Mesenteric fat pad (tissue), 1 donor: ENCODE measurements around the gene RBBP8NL. TPM values are rescaled to one million over a fixed set of nuclear protein-coding genes. Genes with fewer than 3 reads are reported as not detected.

Source experiments
- DNase-seq: peaks from one replicate; pipeline ENCODE4 v3.0.0-alpha.2; 2020; ENCODE audit warnings: low spot score
- total RNA-seq: library from RNA; stranded (reverse); fragmentation: NEBNext Ultra II Directional; extraction: Animal tissue kit (Norgen Biotek cat#: 25700); gene quantifications from one replicate; pipeline ENCODE4 v1.2.1, GENCODE V29; 2021
- donor health status: DM: yes; HTN: yes; CAD: no.

The RBBP8NL gene
- total RNA-seq, 1 donor from 2014 or later, result not detected

DNA sequence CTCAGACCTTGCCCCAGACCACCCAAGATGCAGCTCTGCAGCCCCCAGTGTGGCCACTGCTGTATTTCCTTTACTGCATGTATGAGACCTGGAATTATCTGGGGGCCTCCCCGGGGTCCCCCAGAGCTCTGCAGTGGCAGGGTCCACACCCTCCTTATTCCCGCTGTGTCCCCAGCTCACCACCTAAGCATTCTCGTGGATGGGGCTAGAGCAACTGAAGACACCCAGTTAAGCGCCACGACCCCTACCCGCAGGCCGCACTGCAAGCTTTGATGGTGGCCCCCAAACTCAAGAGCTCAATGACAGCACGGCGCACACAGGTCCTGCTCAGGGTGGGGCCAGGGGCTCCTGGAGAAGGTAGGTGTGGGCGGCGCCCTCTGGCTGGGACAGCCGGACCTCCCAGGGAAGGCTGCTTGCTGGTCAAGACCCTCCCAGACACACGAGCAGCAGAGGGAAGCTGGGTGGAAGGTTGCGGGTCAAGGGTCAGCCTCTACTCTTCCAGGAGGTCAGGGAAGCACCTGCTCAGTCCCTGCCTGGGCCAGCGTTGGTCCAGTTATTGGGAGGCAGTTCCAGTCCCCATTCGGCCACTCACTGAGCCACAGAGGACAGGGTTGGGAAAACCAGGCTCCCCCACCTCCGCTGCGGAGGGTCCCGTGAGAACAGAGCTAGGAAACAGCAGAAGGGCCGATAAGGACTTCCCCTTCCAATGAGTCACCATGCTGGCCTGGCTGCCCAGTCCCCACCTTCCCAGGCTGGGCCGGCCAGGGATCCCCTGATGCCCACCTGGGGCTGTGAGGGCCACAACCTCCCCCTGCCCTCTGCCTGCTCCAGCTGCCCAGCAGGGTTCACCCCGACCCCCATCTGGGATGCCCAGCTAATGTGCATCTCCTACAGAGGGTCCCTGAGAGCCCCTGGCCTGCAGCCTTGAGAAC is 63.2 kb downstream of the RBBP8NL start:
- DNase-seq, result no peak

DNA sequence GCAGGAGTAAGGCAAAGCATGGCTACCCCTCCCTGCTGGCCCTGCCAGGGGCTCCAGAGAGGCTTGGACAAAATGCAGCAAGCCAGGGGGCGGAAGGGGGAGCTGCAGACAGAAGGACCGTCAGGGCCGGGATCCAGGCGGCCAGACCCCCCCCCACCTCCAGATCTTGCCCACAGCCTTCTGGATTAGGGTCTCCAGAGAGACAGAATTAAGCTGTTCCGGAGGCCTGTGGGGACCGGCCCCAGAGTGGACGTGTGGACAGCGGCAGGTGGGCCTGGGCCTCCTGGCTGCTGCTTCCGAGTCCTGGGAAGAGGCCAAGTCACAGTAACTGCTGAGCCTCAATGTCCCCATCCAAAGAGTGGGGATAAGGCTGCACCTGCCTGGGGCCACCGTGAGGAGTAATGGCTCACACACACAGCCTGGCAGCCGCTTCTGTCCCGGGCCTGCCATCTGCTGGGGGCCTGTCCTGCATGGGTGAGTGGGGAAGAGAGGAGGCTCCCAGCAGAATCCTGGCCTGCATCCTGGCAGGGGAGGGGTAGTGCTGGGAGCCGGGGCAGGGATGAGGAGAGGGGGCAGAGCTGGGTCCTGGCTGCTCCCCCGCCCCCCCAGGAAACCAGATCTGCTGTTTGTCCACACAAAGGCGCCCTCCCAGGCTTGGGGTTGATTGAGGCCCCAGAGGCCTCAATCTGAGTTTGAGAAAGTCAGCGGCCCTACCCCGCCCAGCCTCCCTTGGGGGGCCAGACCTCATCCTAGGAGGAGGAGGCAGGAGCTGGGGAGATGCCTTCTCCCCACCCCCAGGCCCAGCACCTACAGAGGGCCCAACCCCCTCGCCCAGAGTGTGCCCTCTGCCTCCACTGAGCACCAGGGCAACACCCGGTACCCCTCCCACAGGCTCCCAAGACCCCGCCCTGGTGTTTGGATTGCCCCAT is 64.1 kb downstream of the RBBP8NL start:
- no peak for DNase-seq

DNA sequence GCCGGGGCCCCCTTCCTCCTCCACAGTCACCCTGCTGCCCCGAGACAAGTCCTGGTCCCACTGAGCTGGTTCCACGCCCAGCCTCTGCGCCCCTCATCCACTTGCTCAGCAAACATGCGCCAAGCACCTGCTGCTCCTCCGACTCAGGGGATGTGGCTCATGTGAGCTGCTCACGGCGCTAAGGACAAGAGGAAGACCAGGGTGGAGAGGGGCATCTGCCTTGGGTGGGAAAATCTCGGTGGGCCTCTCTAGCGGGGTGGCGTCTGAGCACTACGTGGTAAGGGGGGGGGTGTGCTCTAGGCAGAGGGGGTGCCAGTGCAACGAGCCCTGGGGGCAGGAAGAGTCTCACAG is 64.8 kb downstream of the RBBP8NL start:
- no peak for DNase-seq

DNA sequence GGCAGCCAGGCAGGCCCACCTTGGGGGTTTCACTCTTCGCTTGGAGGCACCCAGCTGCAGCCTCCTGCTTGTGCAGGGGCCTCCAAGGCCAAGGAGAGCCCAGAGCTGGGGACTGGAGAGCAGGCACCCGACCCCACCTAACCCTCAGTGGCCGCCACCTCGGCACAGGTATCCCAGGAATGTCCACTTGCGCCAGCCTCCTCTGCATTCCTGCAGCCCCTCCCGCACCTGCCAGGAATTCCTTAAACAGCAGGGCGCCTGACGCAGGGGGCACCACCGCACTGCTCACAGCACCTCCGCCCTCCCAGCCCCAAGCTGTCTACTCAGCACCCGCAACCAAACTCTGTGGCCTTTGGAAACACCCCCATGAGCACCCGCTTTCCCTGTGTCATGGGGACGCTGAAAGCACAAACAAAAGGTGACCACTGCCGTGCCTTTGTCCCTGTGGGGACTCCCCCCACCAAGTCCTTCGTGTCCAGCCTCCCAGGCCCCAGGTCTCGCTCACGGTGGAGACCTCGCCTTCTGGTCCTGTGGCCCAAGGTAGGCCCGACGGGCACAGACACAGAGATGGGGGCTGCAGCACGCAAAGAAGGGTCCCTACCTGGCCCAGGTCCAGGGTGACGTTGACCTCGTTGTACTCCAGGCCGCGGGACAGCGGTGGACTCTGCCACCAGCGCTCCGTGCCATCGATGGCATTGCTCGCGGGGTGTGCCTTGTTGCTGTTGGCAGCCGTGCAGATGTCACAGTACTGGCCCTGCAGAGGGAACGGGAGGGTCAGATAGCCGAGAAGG is 65.3 kb downstream of the RBBP8NL start:
- DNase-seq, result no peak

GRCh38 chr20:62360854-62361798 is 66.2 kb downstream of the RBBP8NL start:
- no peak for DNase-seq

Other genes with a start within 250 kb of the RBBP8NL start
- gene MTG2, start 244.5 kb downstream of the RBBP8NL start, total RNA-seq, result 29.9 TPM
- gene HRH3, start 207.3 kb downstream of the RBBP8NL start, total RNA-seq, result not detected
- gene OSBPL2, start 189.0 kb downstream of the RBBP8NL start, total RNA-seq, result 38.1 TPM
- 87.1 TPM for gene ADRM1, start 124.5 kb downstream of the RBBP8NL start, total RNA-seq
- 126 TPM for gene LAMA5, start 60.2 kb downstream of the RBBP8NL start, total RNA-seq
- 856 TPM for gene RPS21, start 40.4 kb downstream of the RBBP8NL start, total RNA-seq
- 2.3 TPM for gene CABLES2, start 20.3 kb downstream of the RBBP8NL start, total RNA-seq
- gene GATA5, start 48.5 kb upstream of the RBBP8NL start, total RNA-seq, result 0.19 TPM
- gene SLCO4A1, start 215.0 kb upstream of the RBBP8NL start, total RNA-seq, result 44.4 TPM